Stimulated activated memory B cell treated with anti-CD40 and anti-IgM and Interleukin-4, amounts not matched to agents 10 μg/mL and 1 μg/mL and 100 μg/mL, for 72 hours (primary cell): Measurements from ENCODE around the gene CCDC85C.

Experiments
- ATAC-seq: fragments of 150-1000 bp; cut with Tn5 transposase; 2 replicates; pipeline ENCODE4 v1.10.0; 2021
- H3K27ac Mint-ChIP-seq: one replicate; pipeline ENCODE4 v1.8.0; 2022; ENCODE audit warnings: mild to moderate bottlenecking, mixed read lengths
- H3K27me3 Mint-ChIP-seq: one replicate; pipeline ENCODE4 v1.8.0; 2022; ENCODE audit warnings: mixed read lengths
- H3K36me3 Mint-ChIP-seq: one replicate; pipeline ENCODE4 v1.8.0; 2022; ENCODE audit warnings: mixed read lengths
- H3K4me1 Mint-ChIP-seq: one replicate; pipeline ENCODE4 v1.8.0; 2022; ENCODE audit warnings: mixed read lengths
- H3K4me3 Mint-ChIP-seq: one replicate; pipeline ENCODE4 v1.8.0; 2022; ENCODE audit warnings: mild to moderate bottlenecking, moderate library complexity, mixed read lengths
- H3K9me3 Mint-ChIP-seq: one replicate; pipeline ENCODE4 v1.8.0; 2022; ENCODE audit warnings: mixed read lengths

Gene CCDC85C

GRCh38 chr14:99529899-99530298 lies 74.1 kb downstream of the CCDC85C start:
- H3K4me3 Mint-ChIP-seq = no peak overlapping the region
- no peak overlapping the region for H3K27ac Mint-ChIP-seq
- H3K4me1 Mint-ChIP-seq = peaks cover 6% of the 10 kb centered on the region
- no peaks in the 10 kb centered on the region for H3K27me3 Mint-ChIP-seq
- ATAC-seq = no peak
- no peaks in the 10 kb centered on the region for H3K36me3 Mint-ChIP-seq
- no peaks in the 10 kb centered on the region for H3K9me3 Mint-ChIP-seq

DNA sequence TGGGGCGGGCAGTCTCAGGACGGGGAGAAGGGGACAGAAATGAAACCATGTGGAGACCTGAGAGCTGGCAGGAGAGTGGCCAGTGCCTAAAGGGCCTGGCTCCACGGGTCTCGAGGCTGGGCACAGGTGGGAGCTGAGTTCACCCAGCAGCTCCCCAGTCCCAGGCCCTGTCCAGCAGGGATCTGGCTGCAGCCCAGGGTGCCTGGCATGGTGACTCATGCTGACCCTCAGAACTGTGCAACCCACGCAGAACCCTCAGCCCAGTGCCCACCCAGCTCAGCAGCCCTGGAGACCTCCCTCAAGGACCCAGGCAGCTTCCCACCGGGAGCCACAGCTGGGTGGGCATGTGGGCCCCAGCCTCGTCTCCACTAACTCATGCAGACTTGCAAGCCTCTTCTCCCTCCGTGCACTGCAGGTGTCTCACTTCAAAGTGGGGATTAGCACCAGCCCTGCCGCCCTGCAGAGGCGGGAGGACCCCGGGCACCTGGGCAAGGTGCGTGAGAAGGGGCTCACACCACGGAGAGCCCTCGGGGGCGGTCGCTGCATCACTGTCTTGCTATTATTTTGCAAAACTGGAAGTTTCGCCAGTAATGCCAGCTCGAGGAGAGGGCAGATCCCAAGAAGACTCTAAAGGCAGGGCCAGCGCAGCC lies 76.5 kb downstream of the CCDC85C start:
- H3K4me3 Mint-ChIP-seq = no peak overlapping the region
- ATAC-seq = no peak
- H3K27me3 Mint-ChIP-seq = no peaks in the 10 kb centered on the region
- peaks cover 7% of the 10 kb centered on the region for H3K4me1 Mint-ChIP-seq
- no peaks in the 10 kb centered on the region for H3K9me3 Mint-ChIP-seq
- H3K27ac Mint-ChIP-seq = no peak overlapping the region
- no peaks in the 10 kb centered on the region for H3K36me3 Mint-ChIP-seq

DNA sequence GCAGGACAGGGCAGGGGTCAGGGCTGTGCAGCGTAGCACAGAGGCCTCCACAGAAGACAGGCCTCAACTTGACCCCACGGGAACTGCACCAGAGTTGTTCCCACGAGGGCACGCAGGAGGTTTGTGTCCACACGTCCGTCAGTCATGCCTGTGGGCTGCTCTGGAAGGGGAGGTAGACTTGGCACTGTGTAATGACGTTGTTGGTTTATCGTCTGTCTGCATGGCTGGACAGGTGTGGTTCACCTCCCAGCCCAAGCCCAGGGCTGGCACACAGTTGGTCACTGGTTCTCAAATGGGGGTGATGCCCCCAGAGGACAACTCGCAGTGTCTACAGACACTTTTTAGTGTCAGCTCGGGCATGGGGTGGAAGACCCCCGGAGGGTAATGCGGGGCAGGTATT lies 77.0 kb downstream of the CCDC85C start:
- Mint-ChIP-seq H3K4me3 (no peak overlapping the region), H3K36me3 (no peaks in the 10 kb centered on the region), H3K27me3 (no peaks in the 10 kb centered on the region), H3K4me1 (peaks cover 7% of the 10 kb centered on the region), H3K9me3 (no peaks in the 10 kb centered on the region), H3K27ac (no peak overlapping the region)
- no peak for ATAC-seq

GRCh38 chr14:99525699-99526080 lies 78.3 kb downstream of the CCDC85C start:
- Mint-ChIP-seq H3K36me3 (no peaks in the 10 kb centered on the region), H3K9me3 (no peaks in the 10 kb centered on the region), H3K27ac (no peak overlapping the region), H3K4me3 (no peak overlapping the region), H3K4me1 (peaks cover 7% of the 10 kb centered on the region), H3K27me3 (no peaks in the 10 kb centered on the region)
- ATAC-seq = no peak

DNA sequence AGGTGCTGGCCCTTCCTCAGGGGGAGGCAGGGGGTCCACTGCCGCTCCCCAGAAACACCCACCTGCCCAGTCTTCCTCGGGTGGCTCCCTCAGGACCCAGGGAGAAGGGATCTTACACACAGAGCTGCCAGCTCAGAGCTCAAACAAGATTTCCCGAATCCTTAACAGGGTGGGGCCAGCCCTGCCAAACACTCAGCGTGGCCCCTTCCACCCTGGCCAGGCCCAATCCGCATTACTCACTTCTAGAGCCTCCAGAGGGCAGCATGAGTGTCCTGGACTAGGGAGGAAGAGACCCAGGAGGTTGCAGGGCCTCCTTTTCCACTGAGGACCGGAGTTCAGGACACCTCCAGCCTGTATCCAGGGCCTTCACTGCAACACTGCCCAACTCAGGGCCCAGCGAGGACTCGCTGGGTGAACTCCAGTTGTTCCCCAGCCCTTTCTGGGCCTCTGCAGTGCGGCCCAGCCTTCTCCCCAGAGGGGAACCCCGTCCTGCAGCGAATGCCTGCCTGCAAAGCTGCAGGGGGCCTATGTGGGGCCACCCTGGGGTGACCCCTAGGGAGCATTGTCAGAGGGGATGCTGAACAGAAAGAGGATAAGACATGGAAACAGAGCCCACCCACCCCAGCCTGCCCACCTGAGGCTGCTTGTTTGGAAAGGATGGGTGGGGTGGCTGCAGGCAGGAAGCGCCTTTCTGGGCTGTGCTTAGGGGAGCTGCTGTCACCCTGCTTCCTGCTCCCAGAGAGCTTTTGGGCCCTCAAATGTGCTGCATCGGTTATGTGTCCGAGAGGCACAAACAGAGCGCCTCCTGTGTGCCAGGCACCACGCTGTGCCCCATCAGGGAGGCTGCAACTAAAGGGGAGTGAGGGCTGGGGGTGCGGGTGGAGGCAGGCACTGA lies 79.0 kb downstream of the CCDC85C start:
- ATAC-seq = no peak
- Mint-ChIP-seq H3K4me1 (peaks cover 7% of the 10 kb centered on the region), H3K4me3 (no peak overlapping the region), H3K27me3 (no peaks in the 10 kb centered on the region), H3K27ac (no peak overlapping the region), H3K36me3 (no peaks in the 10 kb centered on the region), H3K9me3 (no peaks in the 10 kb centered on the region)

- no peak for ATAC-seq
- no peak overlapping the region for H3K4me3 Mint-ChIP-seq
- no peaks in the 10 kb centered on the region for H3K27me3 Mint-ChIP-seq
- H3K36me3 Mint-ChIP-seq = no peaks in the 10 kb centered on the region
- peaks cover 7% of the 10 kb centered on the region for H3K4me1 Mint-ChIP-seq
- H3K9me3 Mint-ChIP-seq = no peaks in the 10 kb centered on the region
- no peak overlapping the region for H3K27ac Mint-ChIP-seq
Measured at GRCh38 chr14:99524091-99524661, 79.8 kb downstream of the CCDC85C start.

- no peaks in the 10 kb centered on the region for H3K36me3 Mint-ChIP-seq
- H3K4me1 Mint-ChIP-seq = peaks cover 7% of the 10 kb centered on the region
- H3K27me3 Mint-ChIP-seq = no peaks in the 10 kb centered on the region
- no peak for ATAC-seq
- H3K27ac Mint-ChIP-seq = no peak overlapping the region
- no peak overlapping the region for H3K4me3 Mint-ChIP-seq
- H3K9me3 Mint-ChIP-seq = no peaks in the 10 kb centered on the region
Measured at GRCh38 chr14:99523704-99524055, 80.3 kb downstream of the CCDC85C start.

DNA sequence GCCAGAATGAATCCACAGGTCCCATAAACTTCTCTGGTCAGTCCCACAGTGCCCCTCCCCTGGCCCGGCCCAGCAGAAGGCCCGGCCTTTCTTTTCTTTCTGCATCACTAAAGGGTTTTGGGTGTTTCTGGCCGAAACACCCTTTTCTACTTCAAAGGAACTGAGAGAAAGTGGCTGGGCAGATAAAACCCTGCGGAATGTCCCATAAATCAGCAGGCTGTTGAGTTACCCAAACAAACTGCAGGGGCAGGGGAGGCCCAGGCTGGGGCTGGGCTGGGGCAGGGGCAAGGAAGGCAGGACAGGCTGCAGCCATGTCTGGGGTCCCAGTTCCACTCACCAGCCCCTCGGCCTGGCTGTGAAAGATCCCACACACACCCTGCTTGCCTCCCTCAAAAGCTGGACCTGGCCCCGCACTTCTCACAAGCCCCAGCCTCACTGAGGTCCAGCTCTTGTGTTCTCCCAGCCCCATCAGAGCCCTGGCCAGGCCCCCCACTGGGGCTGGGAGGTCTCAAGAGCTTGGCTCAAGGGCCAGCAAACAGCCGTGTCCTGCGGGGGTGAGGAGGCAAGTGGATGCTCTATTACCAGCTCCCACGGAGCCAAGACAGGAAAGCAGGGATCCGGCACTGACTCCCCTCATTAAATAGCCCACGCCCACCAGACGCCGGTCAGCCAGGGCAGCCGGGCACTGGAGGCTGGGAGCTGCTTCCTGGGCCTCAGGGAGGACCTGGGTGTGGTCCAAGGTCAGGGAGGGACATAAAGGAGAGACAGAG lies 80.9 kb downstream of the CCDC85C start:
- peaks cover 7% of the 10 kb centered on the region for H3K4me1 Mint-ChIP-seq
- no peaks in the 10 kb centered on the region for H3K9me3 Mint-ChIP-seq
- H3K27ac Mint-ChIP-seq = no peak overlapping the region
- no peak overlapping the region for H3K4me3 Mint-ChIP-seq
- ATAC-seq = no peak
- no peaks in the 10 kb centered on the region for H3K27me3 Mint-ChIP-seq
- H3K36me3 Mint-ChIP-seq = no peaks in the 10 kb centered on the region

- Mint-ChIP-seq H3K27ac (no peak overlapping the region), H3K9me3 (no peaks in the 10 kb centered on the region), H3K36me3 (no peaks in the 10 kb centered on the region), H3K27me3 (no peaks in the 10 kb centered on the region), H3K4me1 (peaks cover 7% of the 10 kb centered on the region), H3K4me3 (no peak overlapping the region)
- no peak for ATAC-seq
Measured at GRCh38 chr14:99522457-99522891, 81.5 kb downstream of the CCDC85C start.

GRCh38 chr14:99522025-99522401 lies 82.0 kb downstream of the CCDC85C start:
- ATAC-seq = no peak
- no peak overlapping the region for H3K4me3 Mint-ChIP-seq
- H3K9me3 Mint-ChIP-seq = no peaks in the 10 kb centered on the region
- H3K27me3 Mint-ChIP-seq = no peaks in the 10 kb centered on the region
- H3K36me3 Mint-ChIP-seq = no peaks in the 10 kb centered on the region
- H3K4me1 Mint-ChIP-seq = peaks cover 7% of the 10 kb centered on the region
- H3K27ac Mint-ChIP-seq = no peak overlapping the region

- Mint-ChIP-seq H3K27me3 (no peaks in the 10 kb centered on the region), H3K9me3 (no peaks in the 10 kb centered on the region), H3K4me3 (no peak overlapping the region), H3K36me3 (no peaks in the 10 kb centered on the region), H3K4me1 (peaks cover 7% of the 10 kb centered on the region), H3K27ac (no peak overlapping the region)
- no peak for ATAC-seq
Measured at GRCh38 chr14:99521176-99522024, 82.6 kb downstream of the CCDC85C start.

- no peaks in the 10 kb centered on the region for H3K36me3 Mint-ChIP-seq
- H3K27me3 Mint-ChIP-seq = no peaks in the 10 kb centered on the region
- no peak for ATAC-seq
- H3K27ac Mint-ChIP-seq = no peak overlapping the region
- no peak overlapping the region for H3K4me3 Mint-ChIP-seq
- peaks cover 7% of the 10 kb centered on the region for H3K4me1 Mint-ChIP-seq
- H3K9me3 Mint-ChIP-seq = no peaks in the 10 kb centered on the region
Measured at GRCh38 chr14:99520571-99521081, 83.4 kb downstream of the CCDC85C start.

GRCh38 chr14:99519931-99520421 lies 84.0 kb downstream of the CCDC85C start:
- H3K27ac Mint-ChIP-seq = no peak overlapping the region
- no peak overlapping the region for H3K4me3 Mint-ChIP-seq
- H3K9me3 Mint-ChIP-seq = no peaks in the 10 kb centered on the region
- peaks cover 2% of the 10 kb centered on the region for H3K4me1 Mint-ChIP-seq
- no peaks in the 10 kb centered on the region for H3K36me3 Mint-ChIP-seq
- no peak for ATAC-seq
- no peaks in the 10 kb centered on the region for H3K27me3 Mint-ChIP-seq

DNA sequence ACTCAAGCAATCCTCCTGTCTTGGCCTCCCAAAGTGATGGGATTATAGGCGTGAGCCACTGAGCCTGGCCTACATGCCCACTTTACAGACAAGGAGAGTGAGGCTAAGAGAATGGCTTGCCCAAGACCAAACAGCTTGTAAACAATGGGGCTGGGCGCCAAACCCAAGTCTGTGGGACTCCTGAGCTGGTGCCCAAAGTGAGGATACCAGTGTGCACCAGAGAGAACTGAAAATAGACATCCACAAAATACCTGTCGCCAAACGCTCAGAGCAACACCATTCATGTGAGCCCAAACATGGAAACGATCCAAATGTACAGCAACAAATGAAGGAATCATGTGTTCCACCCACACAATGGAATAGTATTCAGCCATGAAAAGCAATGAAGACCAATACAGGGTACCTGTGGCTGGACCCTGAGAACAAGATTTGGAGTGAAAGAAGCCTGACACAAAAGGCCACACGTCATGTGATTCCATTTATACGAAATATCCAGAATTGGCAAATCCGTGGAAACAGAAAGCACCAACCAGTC lies 84.6 kb downstream of the CCDC85C start:
- peaks cover under 1% of the 10 kb centered on the region for H3K4me1 Mint-ChIP-seq
- no peaks in the 10 kb centered on the region for H3K36me3 Mint-ChIP-seq
- no peaks in the 10 kb centered on the region for H3K9me3 Mint-ChIP-seq
- ATAC-seq = no peak
- H3K27ac Mint-ChIP-seq = no peak overlapping the region
- no peaks in the 10 kb centered on the region for H3K27me3 Mint-ChIP-seq
- no peak overlapping the region for H3K4me3 Mint-ChIP-seq
